Adrenal gland (tissue), 5 donors: ENCODE results near the gene TSHZ2.

ENCODE experiments used
- POLR2A ChIP-seq, 2 donors: fragments of 450-650 bp; IDR thresholded peaks; one replicate each; pipeline ENCODE4 v1.6.1; 2017; ENCODE audit warnings: antibody characterized with exemption in 2 of 2, mild to moderate bottlenecking in 2 of 2, moderate library complexity in 1 of 2
- TF ChIP-seq, protein P1 (sequence below), 6 experiments: fragments of 450-650 bp in 4 of 6; fragments of 200-600 bp in 2 of 6; sonication (generic) in 1 of 6; IDR thresholded peaks; 1 replicate in 5 of 6; 2 replicates in 1 of 6; pipeline versions ENCODE4 v1.5.1 to v1.8.0; 2016 to 2021; ENCODE audit warnings: antibody characterized with exemption in 6 of 6, mild to moderate bottlenecking in 2 of 6, moderate library complexity in 1 of 6
- donor health status: DM: no; HTN: no; CAD: no.

DNA sequence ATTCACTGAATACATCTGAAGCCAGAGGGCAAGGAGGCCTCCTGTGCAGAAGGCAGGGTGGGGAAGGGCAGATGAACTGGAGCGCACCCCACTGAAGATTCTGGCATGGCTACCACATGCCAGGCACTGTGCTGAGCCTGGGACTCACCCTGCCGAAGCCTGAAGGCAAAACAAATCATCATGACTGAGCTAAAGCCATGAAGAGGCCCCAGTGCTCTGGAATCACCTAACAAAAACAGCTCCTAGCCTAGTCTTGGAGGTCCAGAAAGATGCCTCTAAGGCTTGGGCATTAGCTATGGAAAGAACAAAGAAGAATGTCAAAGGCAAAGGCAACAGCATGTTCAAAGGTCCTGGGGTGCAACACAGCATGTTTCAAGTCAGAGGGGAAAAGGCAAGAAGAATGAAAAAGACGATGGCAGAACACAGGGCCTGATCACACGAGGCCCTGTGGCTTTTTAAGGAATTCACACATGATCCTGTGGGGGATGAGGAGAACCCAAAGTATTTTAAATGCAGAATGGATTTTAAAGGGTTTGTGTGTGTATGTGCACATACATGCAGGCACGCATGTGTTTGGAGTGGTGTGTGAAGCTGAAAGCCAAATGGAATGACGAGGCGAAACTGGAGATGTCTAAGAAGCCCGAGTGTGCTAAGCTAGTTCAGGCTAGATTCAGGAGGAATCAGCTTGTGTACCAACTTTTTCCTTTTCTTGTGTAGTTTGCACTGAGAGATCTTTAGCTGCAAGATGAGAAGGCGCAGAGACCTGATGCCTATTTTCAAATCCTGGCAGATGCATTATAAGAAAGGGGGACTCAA is 360.1 kb downstream of the TSHZ2 start:
- no peak for TF ChIP-seq POLR2A (IDR thresholded peaks at IDR 0.05)
- TF ChIP-seq, protein P1, sequence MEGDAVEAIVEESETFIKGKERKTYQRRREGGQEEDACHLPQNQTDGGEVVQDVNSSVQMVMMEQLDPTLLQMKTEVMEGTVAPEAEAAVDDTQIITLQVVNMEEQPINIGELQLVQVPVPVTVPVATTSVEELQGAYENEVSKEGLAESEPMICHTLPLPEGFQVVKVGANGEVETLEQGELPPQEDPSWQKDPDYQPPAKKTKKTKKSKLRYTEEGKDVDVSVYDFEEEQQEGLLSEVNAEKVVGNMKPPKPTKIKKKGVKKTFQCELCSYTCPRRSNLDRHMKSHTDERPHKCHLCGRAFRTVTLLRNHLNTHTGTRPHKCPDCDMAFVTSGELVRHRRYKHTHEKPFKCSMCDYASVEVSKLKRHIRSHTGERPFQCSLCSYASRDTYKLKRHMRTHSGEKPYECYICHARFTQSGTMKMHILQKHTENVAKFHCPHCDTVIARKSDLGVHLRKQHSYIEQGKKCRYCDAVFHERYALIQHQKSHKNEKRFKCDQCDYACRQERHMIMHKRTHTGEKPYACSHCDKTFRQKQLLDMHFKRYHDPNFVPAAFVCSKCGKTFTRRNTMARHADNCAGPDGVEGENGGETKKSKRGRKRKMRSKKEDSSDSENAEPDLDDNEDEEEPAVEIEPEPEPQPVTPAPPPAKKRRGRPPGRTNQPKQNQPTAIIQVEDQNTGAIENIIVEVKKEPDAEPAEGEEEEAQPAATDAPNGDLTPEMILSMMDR (IDR thresholded peaks at IDR 0.05): no peak
